Osteocyte (in vitro differentiated cells): ENCODE measurements around the gene C4orf54. TPM values are rescaled to one million over a fixed set of nuclear protein-coding genes. Genes with fewer than 3 reads are reported as not detected.

Experiments
- DNase-seq: peaks from one replicate; pipeline ENCODE4 v3.0.0; 2021; ENCODE audit warnings: mixed read lengths; ENCODE audit not compliant: unreplicated experiment; ENCODE audit errors: extremely low spot score
- H3K27ac Mint-ChIP-seq: one replicate; pipeline ENCODE4 v1.8.0; 2021; ENCODE audit warnings: mild to moderate bottlenecking, mixed read lengths; ENCODE audit not compliant: unreplicated experiment
- H3K27me3 Mint-ChIP-seq: one replicate; pipeline ENCODE4 v1.8.0; 2021; ENCODE audit warnings: mixed read lengths; ENCODE audit not compliant: unreplicated experiment
- H3K36me3 Mint-ChIP-seq: one replicate; pipeline ENCODE4 v1.8.0; 2021; ENCODE audit warnings: mixed read lengths; ENCODE audit not compliant: unreplicated experiment
- H3K4me1 Mint-ChIP-seq: one replicate; pipeline ENCODE4 v1.8.0; 2021; ENCODE audit warnings: mixed read lengths; ENCODE audit not compliant: unreplicated experiment
- H3K4me3 Mint-ChIP-seq: one replicate; pipeline ENCODE4 v1.8.0; 2021; ENCODE audit warnings: mild to moderate bottlenecking, moderate library complexity, mixed read lengths; ENCODE audit not compliant: unreplicated experiment
- H3K9me3 Mint-ChIP-seq: one replicate; pipeline ENCODE4 v1.8.0; 2021; ENCODE audit warnings: mixed read lengths; ENCODE audit not compliant: unreplicated experiment
- CTCF ChIP-seq: fragments of 200-600 bp; sonication (generic); IDR thresholded peaks from 2 replicates; pipeline ENCODE4 v1.5.0; 2021; ENCODE audit warnings: antibody characterized with exemption, mild to moderate bottlenecking, moderate library complexity
- total RNA-seq: library from RNA; stranded (reverse); gene quantifications from 2 replicates; pipeline ENCODE4 v1.2.1, GENCODE V29; 2021

C4orf54 gene
- total RNA-seq, 1 donor from 2014 or later: not detected

- Mint-ChIP-seq H3K36me3 (no peaks in the 10 kb centered on the region), H3K4me3 (no peak overlapping the region), H3K27ac (no peak overlapping the region), H3K4me1 (no peaks in the 10 kb centered on the region), H3K27me3 (peaks cover 28% of the 10 kb centered on the region), H3K9me3 (no peaks in the 10 kb centered on the region)
- DNase-seq: no peak
- no peak for TF ChIP-seq CTCF
Measured at GRCh38 chr4:99645638-99646037, 12.0 kb downstream of the C4orf54 start.

- no peak for DNase-seq
- Mint-ChIP-seq H3K27me3 (peaks cover 34% of the 10 kb centered on the region), H3K4me3 (no peak overlapping the region), H3K9me3 (no peaks in the 10 kb centered on the region), H3K4me1 (no peaks in the 10 kb centered on the region), H3K36me3 (no peaks in the 10 kb centered on the region), H3K27ac (no peak overlapping the region)
- TF ChIP-seq CTCF: no peak
Measured at GRCh38 chr4:99645036-99645435, 12.6 kb downstream of the C4orf54 start.

- H3K27ac Mint-ChIP-seq: no peak overlapping the region
- no peaks in the 10 kb centered on the region for H3K4me1 Mint-ChIP-seq
- TF ChIP-seq CTCF: no peak
- H3K9me3 Mint-ChIP-seq: no peaks in the 10 kb centered on the region
- no peaks in the 10 kb centered on the region for H3K36me3 Mint-ChIP-seq
- H3K27me3 Mint-ChIP-seq: peaks cover 37% of the 10 kb centered on the region
- no peak overlapping the region for H3K4me3 Mint-ChIP-seq
- DNase-seq: no peak
Measured at GRCh38 chr4:99644453-99644852, 13.2 kb downstream of the C4orf54 start.

GRCh38 chr4:99642725-99643489 is 14.7 kb downstream of the C4orf54 start:
- no peak for TF ChIP-seq CTCF
- Mint-ChIP-seq H3K4me3 (no peak overlapping the region), H3K27me3 (peaks cover 38% of the 10 kb centered on the region), H3K27ac (no peak overlapping the region), H3K36me3 (no peaks in the 10 kb centered on the region), H3K9me3 (no peaks in the 10 kb centered on the region), H3K4me1 (no peaks in the 10 kb centered on the region)
- no peak for DNase-seq

GRCh38 chr4:99640676-99641075 is 17.0 kb downstream of the C4orf54 start:
- H3K27me3 Mint-ChIP-seq: peaks cover 31% of the 10 kb centered on the region
- no peak for TF ChIP-seq CTCF
- H3K4me3 Mint-ChIP-seq: no peak overlapping the region
- H3K4me1 Mint-ChIP-seq: no peaks in the 10 kb centered on the region
- H3K27ac Mint-ChIP-seq: no peak overlapping the region
- no peaks in the 10 kb centered on the region for H3K9me3 Mint-ChIP-seq
- no peak for DNase-seq
- no peaks in the 10 kb centered on the region for H3K36me3 Mint-ChIP-seq
